Muscle layer of colon (tissue), 2 donors: ENCODE measurements around the gene NYNRIN.

Experiments
- H3K27ac ChIP-seq: one replicate; pipeline ENCODE4 v1.7.0; 2013; ENCODE audit warnings: low read depth, mild to moderate bottlenecking, low read length, moderate library complexity
- H3K27me3 ChIP-seq, 2 donors: one replicate each; pipeline ENCODE4 v1.7.0; 2013; ENCODE audit warnings: low read length in 2 of 2, mild to moderate bottlenecking in 2 of 2; ENCODE audit not compliant: insufficient read depth in 2 of 2, control insufficient read depth in 1 of 2
- H3K36me3 ChIP-seq: one replicate; pipeline ENCODE4 v1.7.0; 2013; ENCODE audit warnings: mild to moderate bottlenecking, low read length; ENCODE audit not compliant: insufficient read depth
- H3K4me1 ChIP-seq: one replicate; pipeline ENCODE4 v1.7.0; 2013; ENCODE audit warnings: mild to moderate bottlenecking, low read length; ENCODE audit not compliant: insufficient read depth
- H3K4me3 ChIP-seq, 2 donors: one replicate each; pipeline ENCODE4 v1.7.0; 2013; ENCODE audit warnings: low read length in 2 of 2, low read depth in 1 of 2, mild to moderate bottlenecking in 1 of 2, moderate library complexity in 1 of 2
- H3K9ac ChIP-seq: one replicate; pipeline ENCODE4 v1.7.0; 2013; ENCODE audit warnings: low read length
- H3K9me3 ChIP-seq: one replicate; pipeline ENCODE4 v1.7.0; 2013; ENCODE audit warnings: mild to moderate bottlenecking, low read length
- donor health status: abdominal sarcoma.
- donor health status: Adenocarcinoma of cecum.

The NYNRIN gene

GRCh38 chr14:24458736-24459135, 59.9 kb downstream of the NYNRIN start:
- no peak overlapping the region for H3K4me3 ChIP-seq
- H3K27me3 ChIP-seq: no peaks in the 10 kb centered on the region
- no peak overlapping the region for H3K27ac ChIP-seq
- no peak overlapping the region for H3K9ac ChIP-seq
- no peaks in the 10 kb centered on the region for H3K9me3 ChIP-seq
- H3K36me3 ChIP-seq: no peaks in the 10 kb centered on the region
- H3K4me1 ChIP-seq: no peaks in the 10 kb centered on the region

DNA sequence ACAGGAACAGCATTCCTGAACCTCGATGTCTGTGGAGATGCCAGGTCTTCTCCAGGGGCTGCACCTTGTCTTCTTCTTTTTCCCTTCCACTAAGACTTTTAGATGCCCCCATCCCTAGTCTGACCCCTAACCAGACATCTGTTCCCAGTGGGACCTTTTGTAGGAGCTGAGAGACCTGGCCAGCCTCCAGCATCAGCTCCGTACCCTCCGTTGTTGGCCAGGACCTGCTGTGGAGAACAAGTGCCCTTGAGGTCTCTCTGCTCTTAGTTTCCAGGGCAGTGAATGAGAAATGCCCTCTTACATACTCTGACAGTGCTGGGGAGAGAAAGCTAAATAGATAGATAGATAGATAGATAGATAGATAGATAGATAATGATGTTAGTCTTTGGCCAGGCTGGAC, 60.5 kb downstream of the NYNRIN start:
- Histone ChIP-seq H3K36me3 (no peaks in the 10 kb centered on the region), H3K4me1 (no peaks in the 10 kb centered on the region), H3K9ac (no peak overlapping the region), H3K9me3 (no peaks in the 10 kb centered on the region), H3K4me3 (no peak overlapping the region), H3K27ac (no peak overlapping the region), H3K27me3 (no peaks in the 10 kb centered on the region)

DNA sequence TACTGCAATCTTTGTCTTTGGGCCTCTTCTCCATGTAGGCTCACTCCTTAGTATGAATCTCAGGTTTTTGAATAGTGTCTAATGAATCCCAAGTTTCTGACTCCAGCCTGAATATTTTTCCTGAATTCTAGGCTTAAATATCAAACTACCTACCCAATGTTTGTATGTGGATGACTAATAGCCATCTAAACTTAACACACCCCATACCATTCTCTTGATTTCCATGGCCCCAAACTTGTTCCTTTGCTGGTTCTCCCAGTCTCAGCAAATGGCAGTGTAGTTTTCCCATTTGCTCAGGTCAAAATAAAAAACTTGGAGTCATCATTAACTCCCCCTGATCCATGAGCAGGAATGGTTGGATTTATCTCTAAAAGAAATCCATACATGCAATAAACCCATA, 62.5 kb downstream of the NYNRIN start:
- H3K4me3 ChIP-seq: no peak overlapping the region
- no peak overlapping the region for H3K27ac ChIP-seq
- no peaks in the 10 kb centered on the region for H3K9me3 ChIP-seq
- no peak overlapping the region for H3K9ac ChIP-seq
- H3K27me3 ChIP-seq: no peaks in the 10 kb centered on the region
- H3K36me3 ChIP-seq: no peaks in the 10 kb centered on the region
- H3K4me1 ChIP-seq: no peaks in the 10 kb centered on the region

DNA sequence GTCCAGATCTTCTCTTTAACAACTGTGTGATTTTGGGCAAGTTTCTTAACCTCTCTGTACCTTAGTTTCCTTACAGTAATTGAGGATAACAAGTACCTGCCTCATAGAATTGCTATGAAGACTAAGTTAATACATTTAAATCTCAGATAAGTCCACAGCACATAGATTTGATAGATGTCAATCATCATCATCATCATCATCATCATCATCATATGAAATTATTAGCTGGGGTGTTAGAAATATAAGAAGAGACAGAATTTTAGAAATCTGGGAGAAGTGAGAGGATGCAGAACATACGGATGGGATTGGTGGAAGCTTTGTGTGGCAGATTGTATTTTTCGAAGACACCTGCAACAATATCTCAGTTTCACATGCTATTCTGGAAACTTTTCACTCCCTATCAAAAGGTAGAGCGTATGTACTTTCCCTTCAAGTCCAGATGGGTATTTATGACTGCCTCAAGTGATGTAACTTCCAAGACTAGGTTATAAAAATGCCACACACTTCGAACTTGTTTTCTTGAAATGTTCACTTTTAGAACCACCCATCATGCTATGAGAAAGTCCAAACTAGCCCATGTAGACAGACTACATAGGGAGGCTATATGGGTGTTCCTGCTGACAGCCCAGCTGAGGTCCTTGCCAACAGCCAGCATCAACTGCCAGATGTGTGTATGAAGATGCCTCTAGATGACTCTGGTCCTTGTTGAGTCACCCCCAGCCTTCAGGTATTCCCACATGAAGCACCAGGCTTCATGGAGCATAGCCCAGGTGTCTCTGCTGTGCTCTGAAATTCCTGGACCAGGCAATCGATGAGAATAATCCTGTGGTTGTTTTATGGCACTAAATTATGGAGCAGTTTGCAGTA, 64.4 kb downstream of the NYNRIN start:
- no peaks in the 10 kb centered on the region for H3K9me3 ChIP-seq
- no peak overlapping the region for H3K9ac ChIP-seq
- no peak overlapping the region for H3K27ac ChIP-seq
- no peaks in the 10 kb centered on the region for H3K36me3 ChIP-seq
- H3K4me1 ChIP-seq: no peaks in the 10 kb centered on the region
- H3K27me3 ChIP-seq: no peaks in the 10 kb centered on the region
- H3K4me3 ChIP-seq: no peak overlapping the region

DNA sequence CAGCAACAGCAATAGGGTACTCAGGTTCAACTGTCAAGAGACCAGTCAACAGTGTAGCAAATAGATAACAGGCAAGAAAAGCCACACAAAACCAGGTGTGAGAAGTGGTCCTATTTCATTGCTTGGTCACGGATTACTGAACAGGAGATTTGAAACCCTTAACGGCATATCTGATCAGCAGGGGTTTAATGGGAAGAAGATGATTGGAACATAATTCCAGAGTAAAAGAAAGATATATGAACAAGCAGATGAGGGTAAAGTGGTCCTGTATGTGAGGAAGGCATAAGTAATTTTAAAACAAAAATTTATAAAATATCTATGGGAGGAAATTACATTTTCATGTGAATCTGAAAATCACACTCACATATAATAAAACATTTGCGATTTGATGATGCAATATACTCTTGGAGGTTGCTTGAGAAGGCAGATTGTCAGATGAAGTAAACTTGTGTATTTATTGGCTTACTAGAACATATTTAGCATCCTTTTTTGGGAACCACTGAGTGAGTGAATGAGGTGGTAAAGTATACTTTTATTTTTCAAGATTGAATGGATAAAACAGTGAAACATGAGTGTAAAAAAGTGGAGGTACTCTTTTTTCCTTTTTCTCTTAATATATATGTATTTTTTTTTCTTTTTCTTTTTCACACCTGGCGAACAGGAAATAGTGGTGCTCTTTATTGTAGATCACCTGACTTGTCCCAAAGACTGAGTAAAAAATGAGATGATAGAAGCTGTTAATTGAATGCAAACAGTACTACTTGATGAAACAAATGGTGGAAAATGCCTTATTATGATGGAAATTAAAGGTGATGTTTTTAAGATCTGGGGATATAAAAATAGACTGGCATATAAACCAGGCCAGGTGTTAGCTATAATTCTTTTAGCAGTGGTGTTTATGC, 65.3 kb downstream of the NYNRIN start:
- H3K4me1 ChIP-seq: no peaks in the 10 kb centered on the region
- H3K9me3 ChIP-seq: no peaks in the 10 kb centered on the region
- no peaks in the 10 kb centered on the region for H3K27me3 ChIP-seq
- H3K4me3 ChIP-seq: no peak overlapping the region
- H3K36me3 ChIP-seq: no peaks in the 10 kb centered on the region
- no peak overlapping the region for H3K27ac ChIP-seq
- no peak overlapping the region for H3K9ac ChIP-seq

DNA sequence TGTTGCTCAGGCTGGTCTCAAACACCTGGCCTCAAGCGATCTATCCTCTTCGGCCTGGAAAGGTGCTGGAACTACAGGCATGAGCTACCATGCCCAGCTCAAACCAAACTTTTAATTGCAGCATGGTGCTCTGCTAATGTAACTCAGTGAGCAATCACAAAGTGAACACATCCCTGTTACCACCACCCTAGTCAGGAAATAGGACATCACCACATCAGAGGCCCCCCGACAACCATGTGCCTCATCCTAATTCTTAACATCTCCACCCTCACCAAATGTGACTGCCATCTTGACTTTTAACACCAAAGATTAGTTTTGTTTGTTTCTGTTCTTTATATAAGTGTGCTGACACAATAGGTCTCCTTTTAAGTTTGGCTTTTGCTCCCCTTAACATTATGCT, 66.6 kb downstream of the NYNRIN start:
- Histone ChIP-seq H3K27me3 (no peaks in the 10 kb centered on the region), H3K9ac (no peak overlapping the region), H3K4me3 (no peak overlapping the region), H3K36me3 (no peaks in the 10 kb centered on the region), H3K27ac (no peak overlapping the region), H3K9me3 (no peaks in the 10 kb centered on the region), H3K4me1 (no peaks in the 10 kb centered on the region)

- no peaks in the 10 kb centered on the region for H3K27me3 ChIP-seq
- no peaks in the 10 kb centered on the region for H3K9me3 ChIP-seq
- no peak overlapping the region for H3K9ac ChIP-seq
- H3K27ac ChIP-seq: no peak overlapping the region
- H3K36me3 ChIP-seq: no peaks in the 10 kb centered on the region
- H3K4me1 ChIP-seq: no peaks in the 10 kb centered on the region
- no peak overlapping the region for H3K4me3 ChIP-seq
Measured at GRCh38 chr14:24465805-24466204, 67.0 kb downstream of the NYNRIN start.
